Gastroesophageal sphincter (tissue), 4 donors: Measurements from ENCODE around the gene EPM2AIP1. TPM values are rescaled to one million over a fixed set of nuclear protein-coding genes. Genes with fewer than 3 reads are reported as not detected.

ENCODE experiments used
- ATAC-seq: fragments of 150-250 bp; one replicate; pipeline ENCODE4 v1.9.1; 2016; ENCODE audit warnings: mild to moderate bottlenecking, moderate library complexity
- H3K27ac ChIP-seq, 4 donors: fragments of 200-600 bp; sonication (generic) in 3 of 4; 1 replicate in 3 of 4; 2 replicates in 1 of 4; pipeline ENCODE4 v1.5.1; 2016 to 2019
- H3K27me3 ChIP-seq: fragments of 200-600 bp; sonication (generic); one replicate; pipeline ENCODE4 v1.5.1; 2019
- H3K36me3 ChIP-seq, 2 donors: fragments of 200-600 bp; sonication (generic); one replicate each; pipeline ENCODE4 v1.5.1; 2019; ENCODE audit warnings: control low read depth in 1 of 2
- H3K4me1 ChIP-seq, 3 donors: fragments of 200-600 bp; sonication (generic); 1 replicate in 2 of 3; 2 replicates in 1 of 3; pipeline ENCODE4 v1.5.1; 2016 to 2019; ENCODE audit warnings: control low read depth in 2 of 3
- H3K4me3 ChIP-seq, 2 donors: fragments of 200-600 bp; sonication (generic); one replicate each; pipeline ENCODE4 v1.5.1; 2019; ENCODE audit warnings: mild to moderate bottlenecking in 1 of 2, moderate library complexity in 1 of 2
- H3K9me3 ChIP-seq, 3 donors: fragments of 200-600 bp; sonication (generic); one replicate each; pipeline ENCODE4 v1.5.1; 2017 to 2019; ENCODE audit warnings: control low read depth in 2 of 3
- EP300 ChIP-seq: sonication (generic); formaldehyde crosslinking; IDR thresholded peaks from one replicate; pipeline ENCODE4 v1.6.1; 2017; ENCODE audit warnings: antibody characterized with exemption, mild to moderate bottlenecking
- POLR2A ChIP-seq, 2 donors: fragments of 450-650 bp; IDR thresholded peaks; one replicate each; pipeline ENCODE4 v1.6.1; 2017; ENCODE audit warnings: antibody characterized with exemption in 2 of 2, mild to moderate bottlenecking in 2 of 2, moderate library complexity in 1 of 2
- POLR2AphosphoS5 ChIP-seq: sonication (generic); formaldehyde crosslinking; IDR thresholded peaks from one replicate; pipeline ENCODE4 v1.6.1; 2017; ENCODE audit warnings: antibody characterized with exemption
- WGBS, 2 donors: methylation state at CpG; one replicate each; pipeline ENCODE4 v1.1.5; 2018; ENCODE audit warnings: low coverage in 1 of 2; 5-methylcytosine and 5-hydroxymethylcytosine counted together
- total RNA-seq, 4 donors: library from RNA; depleted of rRNA; stranded (reverse); fragments of >200 nt; gene quantifications; one replicate each; pipeline ENCODE4 v1.1.0, GENCODE V29; 2016
- TF ChIP-seq, protein P1 (sequence below), 4 experiments: fragments of 200-600 bp in 2 of 4; fragments of 450-650 bp in 2 of 4; sonication (generic) in 1 of 4; IDR thresholded peaks; one replicate each; pipeline ENCODE4 v1.5.1; 2017 to 2019; ENCODE audit warnings: antibody characterized with exemption in 4 of 4, mild to moderate bottlenecking in 2 of 4, moderate library complexity in 2 of 4

Gene EPM2AIP1
- total RNA-seq, 4 donors from 2014 or later = 7.6 to 20.2 (median 13.5) TPM

- peak overlapping the region in 1 of 4 donors; percentile 97 for H3K27ac ChIP-seq
- peak overlapping the region; percentile 10 to 24 for H3K4me3 ChIP-seq
- no peak for ATAC-seq
Measured at GRCh38 chr3:36989568-36989967, 3.4 kb downstream of the EPM2AIP1 start.

DNA sequence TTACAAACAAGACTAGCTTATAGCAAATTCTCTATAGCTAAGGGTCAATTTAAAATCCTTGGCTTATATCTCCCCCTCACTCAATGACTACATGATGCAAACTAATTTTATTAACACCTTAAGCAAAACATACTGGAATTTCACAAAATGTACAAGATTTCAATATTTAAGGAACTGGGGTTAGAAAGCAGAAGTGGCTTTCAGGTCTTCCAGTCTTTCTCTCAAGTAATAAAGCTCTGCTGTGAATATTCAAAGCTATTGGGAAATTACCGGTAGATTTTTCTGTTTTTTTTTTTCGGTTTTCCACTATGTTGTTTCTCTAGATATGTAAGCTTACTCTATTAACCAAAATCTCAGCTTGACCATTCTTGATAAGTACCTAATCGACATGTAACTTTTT, 3.9 kb downstream of the EPM2AIP1 start:
- peaks cover 12 to 49% (median 17%) of the 10 kb centered on the region in 3 donors for H3K4me1 ChIP-seq
- no peak overlapping the region for H3K27ac ChIP-seq
- H3K4me3 ChIP-seq = peak overlapping the region in 1 of 2 donors; percentile 24
- peaks cover 8 to 39% of the 10 kb centered on the region in 2 donors for H3K36me3 ChIP-seq
- H3K9me3 ChIP-seq = no peaks in the 10 kb centered on the region
- ATAC-seq = no peak
- 76 to 91% methylated on average over 3 of the region's 3 CpGs for WGBS, 2 donors
- TF ChIP-seq POLR2AphosphoS5 = no peak
- TF ChIP-seq POLR2A (IDR thresholded peaks at IDR 0.05) = no peak
- no peak for TF ChIP-seq EP300
- TF ChIP-seq, protein P1, sequence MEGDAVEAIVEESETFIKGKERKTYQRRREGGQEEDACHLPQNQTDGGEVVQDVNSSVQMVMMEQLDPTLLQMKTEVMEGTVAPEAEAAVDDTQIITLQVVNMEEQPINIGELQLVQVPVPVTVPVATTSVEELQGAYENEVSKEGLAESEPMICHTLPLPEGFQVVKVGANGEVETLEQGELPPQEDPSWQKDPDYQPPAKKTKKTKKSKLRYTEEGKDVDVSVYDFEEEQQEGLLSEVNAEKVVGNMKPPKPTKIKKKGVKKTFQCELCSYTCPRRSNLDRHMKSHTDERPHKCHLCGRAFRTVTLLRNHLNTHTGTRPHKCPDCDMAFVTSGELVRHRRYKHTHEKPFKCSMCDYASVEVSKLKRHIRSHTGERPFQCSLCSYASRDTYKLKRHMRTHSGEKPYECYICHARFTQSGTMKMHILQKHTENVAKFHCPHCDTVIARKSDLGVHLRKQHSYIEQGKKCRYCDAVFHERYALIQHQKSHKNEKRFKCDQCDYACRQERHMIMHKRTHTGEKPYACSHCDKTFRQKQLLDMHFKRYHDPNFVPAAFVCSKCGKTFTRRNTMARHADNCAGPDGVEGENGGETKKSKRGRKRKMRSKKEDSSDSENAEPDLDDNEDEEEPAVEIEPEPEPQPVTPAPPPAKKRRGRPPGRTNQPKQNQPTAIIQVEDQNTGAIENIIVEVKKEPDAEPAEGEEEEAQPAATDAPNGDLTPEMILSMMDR (IDR thresholded peaks at IDR 0.05) = no peak
- no peaks in the 10 kb centered on the region for H3K27me3 ChIP-seq

More at GRCh38 chr3:36989568-36989967, 3.4 kb downstream of the EPM2AIP1 start:
- Histone ChIP-seq H3K27me3 (no peaks in the 10 kb centered on the region), H3K9me3 (no peaks in the 10 kb centered on the region), H3K4me1 (peaks cover 12 to 55% (median 20%) of the 10 kb centered on the region in 3 donors), H3K36me3 (peaks cover 8 to 33% of the 10 kb centered on the region in 2 donors)
- TF ChIP-seq, protein P1 (IDR thresholded peaks at IDR 0.05) = no peak
- no peak for TF ChIP-seq POLR2A (IDR thresholded peaks at IDR 0.05)
- no peak for TF ChIP-seq POLR2AphosphoS5
- no peak for TF ChIP-seq EP300

GRCh38 chr3:36988356-36988755, 4.6 kb downstream of the EPM2AIP1 start:
- TF ChIP-seq POLR2AphosphoS5 (no peak), EP300 (no peak), POLR2A (IDR thresholded peaks at IDR 0.05) (no peak)
- TF ChIP-seq, protein P1 (IDR thresholded peaks at IDR 0.05) = no peak
- Histone ChIP-seq H3K27ac (no peak overlapping the region), H3K9me3 (no peaks in the 10 kb centered on the region), H3K27me3 (no peaks in the 10 kb centered on the region), H3K4me3 (no peak overlapping the region), H3K4me1 (peaks cover 12 to 48% (median 17%) of the 10 kb centered on the region in 3 donors), H3K36me3 (peaks cover 8 to 45% of the 10 kb centered on the region in 2 donors)
- WGBS, 2 donors = 71 to 81% methylated on average over 1 to 2 of the region's 2 CpGs
- ATAC-seq = no peak

DNA sequence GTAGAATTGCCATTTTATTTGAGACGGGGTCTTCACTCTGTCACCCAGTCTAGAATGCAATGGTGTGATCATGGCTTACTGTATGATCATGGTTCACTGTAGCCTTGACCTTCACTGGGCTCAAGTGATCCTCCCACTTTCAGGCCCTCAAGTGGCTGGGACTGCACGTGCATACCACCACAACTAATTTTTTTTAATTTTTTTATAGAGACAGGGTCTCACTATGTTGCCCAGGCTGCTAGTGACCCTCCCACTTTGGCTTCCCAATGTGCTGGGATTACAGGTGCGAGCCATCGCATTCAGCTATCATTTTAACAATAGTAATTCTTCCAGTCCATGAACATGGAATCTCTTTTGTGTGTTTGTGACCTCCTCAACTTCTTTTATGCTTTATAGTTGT, 11.9 kb downstream of the EPM2AIP1 start:
- H3K27ac ChIP-seq = no peak overlapping the region
- H3K36me3 ChIP-seq = peaks cover 11 to 65% of the 10 kb centered on the region in 2 donors
- WGBS, 2 donors = 95 to 100% methylated on average over 3 to 4 of the region's 4 CpGs
- ATAC-seq = no peak
- no peaks in the 10 kb centered on the region for H3K9me3 ChIP-seq
- TF ChIP-seq EP300 (no peak), POLR2A (IDR thresholded peaks at IDR 0.05) (no peak)
- TF ChIP-seq, protein P1 (IDR thresholded peaks at IDR 0.05) = no peak
- H3K4me3 ChIP-seq = no peak overlapping the region
- no peaks in the 10 kb centered on the region for H3K27me3 ChIP-seq
- H3K4me1 ChIP-seq = no peaks in the 10 kb centered on the region

DNA sequence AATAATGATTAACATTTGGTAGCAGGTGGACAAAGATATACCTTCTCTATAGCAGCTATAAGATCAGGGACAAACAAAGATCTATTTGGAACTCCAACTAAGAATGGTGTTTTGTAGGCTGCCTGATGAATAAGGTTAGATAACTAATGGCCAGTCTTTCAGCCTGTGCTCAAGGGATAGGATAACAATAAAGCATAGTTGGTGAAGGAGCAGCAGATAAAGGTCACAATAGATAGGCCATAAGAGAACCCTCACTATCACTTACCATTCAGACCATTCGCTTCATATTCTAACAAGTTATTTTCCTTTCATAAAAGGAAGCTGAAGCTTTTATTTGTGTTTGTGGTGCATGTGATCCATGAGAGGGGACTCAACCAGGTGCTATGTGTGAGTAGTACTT, 19.8 kb downstream of the EPM2AIP1 start:
- Histone ChIP-seq H3K27ac (no peak overlapping the region), H3K4me1 (no peaks in the 10 kb centered on the region), H3K36me3 (peaks cover 0 to 31% of the 10 kb centered on the region in 2 donors), H3K9me3 (no peaks in the 10 kb centered on the region), H3K4me3 (no peak overlapping the region), H3K27me3 (no peaks in the 10 kb centered on the region)
- TF ChIP-seq, protein P1 (IDR thresholded peaks at IDR 0.05) = no peak
- ATAC-seq = no peak
- WGBS, 2 donors = 91 to 100% methylated on average over 1 of the region's 1 CpG
